ENCODE data around the gene HECA.

GRCh38 chr6:139194740-139195139 is 59.9 kb downstream of the HECA start:
- TF ChIP-seq POLR2AphosphoS5 (IDR thresholded peaks at IDR 0.05; ENCODE audit: low read depth, low read length) (no peak), POLR2A (IDR thresholded peaks at IDR 0.05; ENCODE audit: low read depth, low read length) (no peak), TAF1 (IDR thresholded peaks at IDR 0.05; ENCODE audit: low read depth, low read length) (no peak), SPI1 (IDR thresholded peaks at IDR 0.05; ENCODE audit: low read depth, low read length) (no peak)
